HG03139 (cell line): ENCODE measurements around the gene SLC13A2.
"Not testable (repeated sequence)": the region's sequence is repeated elsewhere in the genome, so short reads cannot be mapped to it uniquely, and the experiment has no call there.

Experiments used
- ATAC-seq: cut with Tn5 transposase; IDR thresholded peaks from one replicate; pipeline ENCODE4 v1.9.1; 2021; ENCODE audit not compliant: unreplicated experiment

SLC13A2 gene

DNA sequence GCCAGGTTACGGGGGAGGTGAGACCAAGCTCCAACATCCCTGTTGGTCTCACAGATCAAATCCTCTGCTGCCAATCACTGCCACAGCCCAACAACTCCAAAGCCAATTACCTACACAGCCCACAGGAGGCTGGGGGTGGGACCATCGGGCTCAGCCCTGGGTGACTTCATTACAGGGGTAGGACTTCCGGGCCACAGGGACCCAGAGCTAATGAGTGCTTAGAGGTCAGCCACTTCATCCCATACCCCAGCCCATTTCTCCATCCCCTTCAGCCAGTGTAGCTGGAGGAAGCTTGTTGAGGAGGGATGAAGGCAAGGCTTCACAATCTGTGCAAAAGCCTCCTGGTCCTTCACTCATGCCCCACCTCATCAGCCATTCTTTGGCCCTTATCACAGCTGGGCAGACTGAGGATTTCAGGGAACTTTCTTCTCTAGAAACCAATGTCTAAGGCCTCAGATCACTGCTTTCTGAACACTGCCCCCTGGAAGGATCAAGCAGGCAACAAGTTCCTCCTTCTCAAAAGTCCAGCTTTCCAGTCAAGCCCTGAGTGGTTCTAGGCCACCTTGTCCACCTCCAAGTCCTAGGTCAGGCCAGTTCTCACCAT, 38.5 kb downstream of the SLC13A2 start:
- ATAC-seq, result no peak

DNA sequence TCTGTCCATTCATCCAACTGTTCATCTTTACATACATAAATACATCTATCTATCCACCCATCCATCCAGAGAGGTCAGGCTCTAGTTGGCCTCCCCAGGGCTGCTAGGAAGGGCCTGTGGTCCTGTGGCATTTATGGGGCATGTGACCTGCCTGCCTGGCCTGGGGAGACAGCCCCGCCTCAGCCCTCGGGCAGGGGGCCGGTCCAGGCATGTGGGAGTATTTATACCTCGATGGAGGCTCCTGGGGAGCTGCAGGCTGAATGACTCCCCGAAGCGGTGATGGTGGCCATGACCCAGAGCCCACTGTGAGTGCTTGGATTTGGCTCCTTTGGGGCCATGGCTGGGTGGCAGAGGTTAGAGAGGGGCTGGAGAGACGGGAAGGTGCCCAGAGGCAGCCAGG, 40.0 kb downstream of the SLC13A2 start:
- no peak for ATAC-seq

DNA sequence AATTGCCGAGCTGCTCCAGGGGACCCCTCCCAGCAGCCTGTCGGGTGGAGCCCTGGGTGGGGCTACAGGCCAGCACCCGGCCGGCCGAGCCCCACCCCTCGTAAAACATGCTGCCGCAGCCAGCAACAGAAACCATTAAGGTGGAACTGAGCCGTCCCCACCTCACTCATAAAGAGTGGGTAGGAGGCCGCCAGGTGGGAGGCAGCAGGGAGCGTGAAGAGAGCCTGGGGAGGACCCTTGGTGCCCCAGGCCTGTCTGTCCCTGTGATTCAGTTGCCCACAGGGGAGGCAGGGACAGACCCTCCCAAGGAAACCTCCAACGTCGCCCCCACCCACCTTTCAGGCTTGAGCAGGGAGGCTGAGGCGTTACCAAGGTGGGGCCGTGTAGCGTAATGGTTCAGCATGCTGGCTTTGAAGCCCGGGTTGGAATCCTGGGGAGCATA, 41.1 kb downstream of the SLC13A2 start:
- ATAC-seq, result no peak

GRCh38 chr17:28515518-28515917, 42.1 kb downstream of the SLC13A2 start:
- no peak for ATAC-seq

DNA sequence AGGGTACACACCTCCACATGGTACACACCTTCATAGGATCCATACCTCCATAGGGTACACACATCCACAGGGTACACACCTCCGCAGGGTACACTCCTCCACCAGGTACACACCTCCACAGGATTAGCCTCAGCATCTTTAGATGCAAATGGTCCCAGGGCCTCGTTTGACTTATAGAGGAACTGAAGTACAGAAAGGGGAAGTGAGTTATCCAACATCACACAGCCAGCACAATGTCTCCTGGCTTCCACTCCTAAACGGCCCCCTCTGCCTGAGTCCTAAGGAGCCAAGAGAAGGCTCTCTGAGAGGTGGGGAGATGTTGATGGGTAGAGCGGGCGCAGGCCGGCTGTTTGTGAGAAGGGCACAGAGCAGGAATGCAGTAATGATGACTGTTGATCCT, 44.7 kb downstream of the SLC13A2 start:
- no peak for ATAC-seq

DNA sequence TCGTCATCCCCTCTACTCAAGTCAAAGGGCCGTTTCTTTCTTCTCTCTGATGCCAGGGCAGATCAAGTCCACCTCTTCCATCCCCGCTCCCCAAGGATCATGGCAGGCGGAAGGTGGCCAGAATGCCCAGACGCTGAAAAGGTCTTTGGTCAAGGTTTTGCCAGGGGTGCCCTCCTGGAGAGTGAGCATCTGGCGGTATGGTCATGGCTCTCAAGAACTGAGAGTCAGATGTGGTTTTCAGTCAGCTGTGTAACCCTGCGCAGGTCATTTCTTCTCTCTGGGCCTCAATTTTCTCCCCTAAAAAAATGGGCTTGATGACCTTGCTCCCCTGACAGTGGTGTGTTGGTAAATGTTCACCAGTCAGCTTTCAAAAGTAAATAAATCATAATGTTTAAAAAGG, 45.1 kb downstream of the SLC13A2 start:
- ATAC-seq, result no peak

DNA sequence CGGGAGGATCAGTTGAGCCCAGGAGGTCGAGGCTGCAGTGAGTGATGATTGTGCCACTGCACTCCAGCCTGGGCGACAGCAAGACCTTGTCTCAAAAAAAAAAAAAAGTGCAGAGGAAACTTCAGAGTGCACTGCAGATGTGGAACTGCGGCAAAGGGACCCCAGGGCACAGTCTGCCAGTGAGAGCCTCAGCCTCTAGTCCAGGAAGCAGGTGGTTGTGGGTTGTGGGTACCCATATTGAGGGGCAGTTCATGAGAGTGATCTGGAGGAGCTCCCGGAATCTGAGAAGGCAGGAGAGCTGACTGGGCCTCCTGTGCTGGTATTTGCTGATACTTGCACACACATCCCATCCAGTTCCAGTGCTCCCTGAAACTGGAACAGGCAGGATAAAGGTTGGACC, 45.8 kb downstream of the SLC13A2 start:
- ATAC-seq, result no peak

DNA sequence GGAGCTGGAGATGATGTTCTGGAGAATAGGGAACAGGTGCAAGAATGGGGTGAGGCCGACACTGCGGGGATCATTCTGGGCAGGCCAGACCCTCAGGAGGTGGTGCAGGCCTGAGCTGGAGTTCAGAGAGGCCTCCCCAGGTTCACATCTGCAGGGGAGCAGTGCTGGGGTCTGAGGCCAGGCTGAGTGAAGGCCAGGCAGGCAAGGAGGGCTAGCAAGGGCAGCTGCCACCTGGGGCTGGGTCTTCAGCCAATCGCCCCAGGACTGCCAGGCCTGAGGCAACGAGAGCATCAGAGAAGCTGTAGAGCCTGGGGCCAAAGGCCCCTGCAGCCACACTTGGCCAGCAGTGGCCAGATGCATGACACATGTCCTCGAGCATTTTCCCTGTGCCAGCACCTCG, 47.2 kb downstream of the SLC13A2 start:
- no peak for ATAC-seq

DNA sequence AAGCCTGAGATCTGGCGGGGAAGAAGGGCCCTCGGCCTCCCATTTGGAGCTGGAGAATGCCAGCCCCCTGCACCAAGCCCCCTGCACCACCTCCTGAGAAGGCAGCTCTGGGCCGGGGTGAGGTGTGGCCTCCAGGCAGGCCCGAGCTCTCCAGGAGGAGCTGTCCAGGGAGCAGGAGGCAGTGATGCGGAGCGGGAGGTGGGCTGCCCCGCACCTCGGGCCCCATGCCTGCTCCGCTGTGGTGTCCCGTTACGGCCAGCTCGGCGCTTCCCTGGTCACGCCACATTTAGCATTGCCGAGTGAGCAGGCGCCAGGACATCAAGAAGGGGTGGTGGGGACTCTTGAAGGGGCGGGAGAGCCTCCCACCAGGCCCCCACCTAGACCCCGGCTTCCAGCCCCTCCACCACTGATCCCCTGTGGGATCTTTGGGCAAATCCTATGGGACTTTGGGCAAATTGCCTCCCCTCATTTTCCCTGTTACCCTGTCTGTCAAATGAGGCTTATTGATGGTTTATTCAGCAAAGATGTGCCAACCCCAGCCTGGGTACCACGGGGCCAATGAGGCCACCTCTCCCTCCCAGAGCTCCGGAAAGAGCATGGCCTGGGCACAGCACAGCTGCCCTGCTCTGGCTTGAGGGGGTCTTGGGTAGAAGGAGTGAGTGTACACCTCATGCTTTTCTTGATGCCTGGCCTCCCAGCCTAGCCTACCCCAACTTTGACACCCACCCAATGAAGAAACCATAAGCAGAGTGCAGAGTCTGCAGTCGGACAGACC, 48.1 kb downstream of the SLC13A2 start:
- no peak for ATAC-seq

DNA sequence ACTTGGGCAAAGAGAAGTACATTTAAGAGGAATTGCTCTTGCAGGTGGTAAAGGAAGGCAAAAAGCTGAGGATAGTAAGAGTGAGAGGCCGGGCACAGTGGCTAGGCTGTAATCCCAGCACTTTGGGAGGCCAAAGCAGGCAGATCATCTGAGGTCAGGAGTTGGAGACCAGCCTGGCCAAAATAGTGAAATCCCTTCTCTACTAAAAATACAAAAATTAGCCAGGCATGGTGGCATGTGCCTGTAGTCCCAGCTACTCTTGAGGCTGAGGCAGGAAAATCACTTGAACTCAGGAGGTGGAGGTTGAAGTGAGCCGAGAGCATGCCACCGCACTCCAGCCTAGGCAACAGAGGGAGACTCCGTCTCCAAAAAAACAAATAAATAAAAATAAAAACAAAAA, 48.8 kb downstream of the SLC13A2 start:
- ATAC-seq, result not testable (repeated sequence)

GRCh38 chr17:28523186-28523585, 49.7 kb downstream of the SLC13A2 start:
- ATAC-seq, result no peak

DNA sequence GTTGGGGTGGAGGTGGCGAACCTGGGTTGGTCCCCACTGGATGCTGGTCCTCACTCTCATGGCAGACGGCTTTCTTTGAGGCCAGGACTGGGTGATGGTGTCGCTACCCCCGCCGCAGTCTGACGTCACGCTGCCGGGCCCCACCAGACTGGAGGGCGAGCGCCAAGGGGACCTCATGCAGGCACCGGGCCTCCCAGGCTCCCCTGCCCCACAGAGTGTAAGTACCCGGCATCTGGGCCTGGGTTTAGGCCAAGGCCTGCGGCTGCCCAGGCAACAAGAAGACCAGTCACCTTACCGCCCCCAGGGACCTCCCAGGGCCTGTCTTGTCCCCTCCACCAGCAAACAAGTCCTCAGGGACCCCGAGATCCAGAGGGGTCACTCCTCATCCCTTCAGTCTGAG, 50.4 kb downstream of the SLC13A2 start:
- no peak for ATAC-seq

- ATAC-seq, result no peak
These were observed 51.3 kb downstream of the SLC13A2 start for GRCh38 chr17:28524476-28525424.

DNA sequence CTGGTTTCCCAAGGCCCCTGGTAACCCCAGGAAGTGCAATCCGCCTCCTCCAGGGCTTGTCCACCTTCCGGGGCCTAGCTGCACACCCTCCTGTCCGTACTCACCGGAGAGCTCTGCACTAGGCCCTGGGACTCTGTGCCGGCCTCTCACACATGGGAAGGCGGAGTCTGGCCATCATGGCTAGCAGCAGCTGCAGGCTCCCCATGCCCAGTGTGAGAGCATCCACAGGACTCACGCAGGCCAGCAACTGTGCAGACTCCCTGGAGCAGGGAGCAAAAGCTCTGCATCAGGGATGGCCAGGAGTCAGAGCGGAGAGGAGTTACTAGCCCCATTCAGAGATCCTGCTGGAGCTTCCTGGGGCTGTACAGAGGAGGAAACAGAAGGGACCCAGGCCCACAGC, 52.9 kb downstream of the SLC13A2 start:
- no peak for ATAC-seq

GRCh38 chr17:28527181-28527681, 53.8 kb downstream of the SLC13A2 start:
- ATAC-seq, result no peak

GRCh38 chr17:28527859-28528258, 54.4 kb downstream of the SLC13A2 start:
- ATAC-seq, result no peak

- no peak for ATAC-seq
These were observed 55.0 kb downstream of the SLC13A2 start for GRCh38 chr17:28528327-28529012.

- ATAC-seq, result no peak
These were observed 55.6 kb downstream of the SLC13A2 start for GRCh38 chr17:28529013-28529400.

GRCh38 chr17:28530250-28530649, 56.8 kb downstream of the SLC13A2 start:
- ATAC-seq, result no peak

DNA sequence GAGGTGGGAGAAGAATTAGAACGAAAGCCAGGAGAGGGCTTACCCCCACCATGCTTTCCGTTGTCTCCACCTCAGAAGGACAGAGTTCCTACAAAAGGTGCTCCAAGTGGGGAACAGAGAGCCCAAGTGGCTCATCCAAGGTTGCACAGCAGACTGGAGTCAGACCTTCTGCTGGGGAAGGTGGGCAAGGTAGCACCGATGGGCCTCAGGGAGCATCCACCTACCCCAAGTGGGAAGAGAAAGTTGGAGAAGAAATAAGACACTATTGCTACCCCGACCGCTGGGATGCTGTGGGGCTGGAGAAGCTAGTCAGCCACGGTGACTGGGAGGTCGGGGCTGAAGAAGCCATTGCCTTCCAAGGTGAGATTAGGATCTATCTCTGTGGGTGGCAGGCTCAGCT, 57.5 kb downstream of the SLC13A2 start:
- no peak for ATAC-seq
